ENCODE measurements around the gene TMEM175.
"Not testable (repeated sequence)": the region's sequence is repeated elsewhere in the genome, so short reads cannot be mapped to it uniquely, and the experiment has no call there.

The TMEM175 gene

DNA sequence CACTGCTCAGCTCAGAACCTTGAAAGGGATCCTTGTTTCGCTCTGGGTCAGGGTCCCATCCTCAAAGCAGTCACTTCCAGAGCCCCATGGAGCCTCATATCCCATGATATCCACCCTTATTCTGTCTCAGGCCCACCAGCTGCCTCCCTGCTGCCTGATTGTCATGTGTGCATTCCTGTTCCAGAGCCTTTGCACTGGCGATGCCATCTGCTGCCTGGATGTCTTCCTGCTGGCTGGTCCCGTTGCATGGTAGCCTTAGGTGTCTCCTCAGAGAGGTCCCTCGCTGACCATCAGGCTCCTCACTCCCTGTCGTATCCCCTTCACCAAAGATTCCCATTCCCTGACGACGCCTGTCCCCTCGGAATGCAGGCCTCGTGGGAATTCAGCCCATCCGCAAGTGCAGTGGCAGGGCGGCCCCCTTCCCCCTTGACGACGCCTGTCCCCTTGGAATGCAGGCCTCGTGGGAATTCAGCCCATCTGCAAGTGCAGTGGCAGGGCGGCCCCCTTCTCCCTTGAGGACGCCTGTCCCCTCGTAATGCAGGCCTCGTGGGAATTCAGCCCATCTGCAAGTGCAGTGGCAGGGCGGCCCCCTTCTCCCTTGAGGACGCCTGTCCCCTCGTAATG lies 67.1 kb downstream of the TMEM175 start:
- H3K9me3 ChIP-seq (ENCODE audit: control insufficient read depth, insufficient read depth, low read depth, low read length); POLR2A ChIA-PET; H3K4me3 ChIP-seq (ENCODE audit: low read depth, low read length); H3K27ac ChIP-seq (ENCODE audit: extremely low read depth, low read depth, low read length); H3K4me1 ChIP-seq (ENCODE audit: control insufficient read depth, insufficient read depth, low read length); H3K36me3 ChIP-seq (ENCODE audit: control insufficient read depth in 2 of 2, insufficient read depth in 1 of 2, low read length in 2 of 2); CTCF ChIA-PET: not testable (repeated sequence)
- TF ChIP-seq ZNF335 (tag by site-specific recombination; conservative IDR thresholded peaks at IDR 0.05): 0 out of 2 replicates have a peak, but pooled peaks have one; percentile 17

DNA sequence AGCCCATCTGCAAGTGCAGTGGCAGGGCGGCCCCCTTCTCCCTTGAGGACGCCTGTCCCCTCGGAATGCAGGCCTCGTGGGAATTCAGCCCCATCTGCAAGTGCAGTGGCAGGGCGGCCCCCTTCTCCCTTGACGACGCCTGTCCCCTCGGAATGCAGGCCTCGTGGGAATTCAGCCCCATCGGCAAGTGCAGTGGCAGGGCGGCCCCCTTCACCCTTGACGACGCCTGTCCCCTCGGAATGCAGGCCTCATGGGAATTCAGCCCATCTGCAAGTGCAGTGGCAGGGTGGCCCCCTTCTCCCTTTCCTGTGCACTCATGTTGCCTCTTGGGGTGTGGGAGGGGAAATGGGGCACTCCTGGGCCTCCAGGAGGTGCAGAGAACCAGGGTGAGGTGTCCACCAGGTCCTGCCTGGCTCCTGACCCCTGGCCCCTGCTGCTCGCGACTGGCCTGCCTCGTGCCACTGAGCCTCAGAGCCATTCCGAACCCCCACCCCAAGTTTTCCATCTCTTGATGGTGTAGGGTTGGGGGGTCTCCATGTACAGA lies 67.7 kb downstream of the TMEM175 start:
- Histone ChIP-seq H3K9me3 (ENCODE audit: control insufficient read depth, insufficient read depth, low read depth, low read length) (no peaks in the 10 kb centered on the region), H3K27ac (ENCODE audit: extremely low read depth, low read depth, low read length) (no peak overlapping the region), H3K4me3 (ENCODE audit: low read depth, low read length) (no peak overlapping the region), H3K36me3 (ENCODE audit: control insufficient read depth in 2 of 2, insufficient read depth in 1 of 2, low read length in 2 of 2) (no peaks in the 10 kb centered on the region), H3K4me1 (ENCODE audit: control insufficient read depth, insufficient read depth, low read length) (no peaks in the 10 kb centered on the region; the same call in 1 of the 2 replicates)
- TF ChIP-seq ZFHX2 (tag by site-specific recombination; conservative IDR thresholded peaks at IDR 0.05) (no peak), ZNF426 (tag by site-specific recombination; IDR thresholded peaks at IDR 0.05) (no peak), ZNF184 (tag by site-specific recombination; IDR thresholded peaks at IDR 0.05) (no peak), ZNF114 (tag by site-specific recombination; IDR thresholded peaks at IDR 0.05) (no peak)
- ChIA-PET POLR2A (no interaction called here), CTCF (no interaction called here)

- H3K4me3 ChIP-seq (ENCODE audit: low read depth, low read length): no peak overlapping the region
- H3K27ac ChIP-seq (ENCODE audit: extremely low read depth, low read depth, low read length): no peak overlapping the region
- H3K9me3 ChIP-seq (ENCODE audit: control insufficient read depth, insufficient read depth, low read depth, low read length): no peaks in the 10 kb centered on the region
- no peaks in the 10 kb centered on the region for H3K36me3 ChIP-seq (ENCODE audit: control insufficient read depth in 2 of 2, insufficient read depth in 1 of 2, low read length in 2 of 2)
- ChIA-PET CTCF (no interaction called here), POLR2A (no interaction called here)
- no peak for TF ChIP-seq IKZF3 (tag by site-specific recombination; IDR thresholded peaks at IDR 0.05)
- TF ChIP-seq MYNN (tag by site-specific recombination; IDR thresholded peaks at IDR 0.05; ENCODE audit: borderline replicate concordance): no peak
- no peak for TF ChIP-seq ZSCAN30 (tag by site-specific recombination; IDR thresholded peaks at IDR 0.05)
- no peak for TF ChIP-seq SETDB1 (IDR thresholded peaks at IDR 0.05; ENCODE audit: insufficient read length, low read length)
- no peak for TF ChIP-seq ZNF707 (tag by site-specific recombination; IDR thresholded peaks at IDR 0.05)
- no peak for TF ChIP-seq BCL6B (tag by site-specific recombination; IDR thresholded peaks at IDR 0.05)
- no peak for TF ChIP-seq ZNF560 (tag by site-specific recombination; IDR thresholded peaks at IDR 0.05; ENCODE audit: borderline replicate concordance)
- no peak for TF ChIP-seq ZNF544 (tag by site-specific recombination; IDR thresholded peaks at IDR 0.05)
- TF ChIP-seq ZNF530 (tag by site-specific recombination; IDR thresholded peaks at IDR 0.05; ENCODE audit: low read depth): no peak
- TF ChIP-seq KLF10 (tag by site-specific recombination; IDR thresholded peaks at IDR 0.05): no peak
- TF ChIP-seq GLIS1 (tag by site-specific recombination; IDR thresholded peaks at IDR 0.05): no peak
- TF ChIP-seq RBAK (tag by site-specific recombination; IDR thresholded peaks at IDR 0.05): no peak
- no peak for TF ChIP-seq ZNF169 (tag by site-specific recombination; IDR thresholded peaks at IDR 0.05)
- TF ChIP-seq ZBTB21 (tag by site-specific recombination; IDR thresholded peaks at IDR 0.05): no peak
- no peak for TF ChIP-seq SCRT2 (tag by site-specific recombination; IDR thresholded peaks at IDR 0.05)
- H3K4me1 ChIP-seq (ENCODE audit: control insufficient read depth, insufficient read depth, low read length): no peaks in the 10 kb centered on the region; the same call in 1 of the 2 replicates
Observed at GRCh38 chr4:1000686-1001260, 68.5 kb downstream of the TMEM175 start.

All from HEK293 (cell line).